Mononuclear cell (primary cell): ENCODE measurements around the gene ZNF284. TPM values are rescaled to one million over a fixed set of nuclear protein-coding genes. Genes with fewer than 3 reads are reported as not detected.

Source experiments
- H3K27me3 ChIP-seq: 2 replicates; pipeline ENCODE4 v1.6.0; 2011; ENCODE audit warnings: low read length, control low read depth; ENCODE audit not compliant: insufficient read depth
- H3K4me1 ChIP-seq: 2 replicates; pipeline ENCODE4 v1.5.1; 2011; ENCODE audit warnings: mild to moderate bottlenecking, low read length, control low read depth; ENCODE audit not compliant: insufficient read depth
- H3K4me3 ChIP-seq: 2 replicates; pipeline ENCODE4 v1.5.1; 2011; ENCODE audit warnings: mild to moderate bottlenecking, low read length, moderate library complexity
- H3K9me3 ChIP-seq: 2 replicates; pipeline ENCODE4 v1.5.1; 2011; ENCODE audit warnings: low read depth, mild to moderate bottlenecking, control low read depth, low read length
- total RNA-seq: library from RNA; depleted of rRNA; stranded (reverse); fragments of >200 nt; gene quantifications from one replicate; pipeline ENCODE4 v1.2.3, GENCODE V29; 2012

ZNF284 gene
- total RNA-seq: 0.73 TPM

GRCh38 chr19:44071824-44072542 is at the start of gene ZNF284:
Gene ZNF284, plus strand, starts transcription at chr19:44072159. Its CDS starts 4,231 bp downstream, at chr19:44076390.
- peaks cover 16% of the 10 kb centered on the region for H3K4me1 ChIP-seq
- no peaks in the 10 kb centered on the region for H3K27me3 ChIP-seq
- peak within 1 kb of the TSS; percentile 55 for H3K4me3 ChIP-seq
- peaks cover 22% of the 10 kb centered on the region for H3K9me3 ChIP-seq

GRCh38 chr19:44024900-44025216 is 47.1 kb upstream of the ZNF284 start:
- peak overlapping the region; percentile 72 for H3K4me3 ChIP-seq
- peaks cover 9% of the 10 kb centered on the region for H3K27me3 ChIP-seq
- peaks cover 15% of the 10 kb centered on the region for H3K4me1 ChIP-seq
- H3K9me3 ChIP-seq: peaks cover 20% of the 10 kb centered on the region

GRCh38 chr19:44025217-44025936 is 46.6 kb upstream of the ZNF284 start, which contains the start of gene ZNF222:
Gene ZNF222, plus strand, starts transcription at chr19:44025379. Its CDS starts 58 bp downstream, at chr19:44025437.
- Histone ChIP-seq H3K4me1 (peaks cover 15% of the 10 kb centered on the region), H3K27me3 (peaks cover 9% of the 10 kb centered on the region), H3K9me3 (peaks cover 25% of the 10 kb centered on the region), H3K4me3 (peak within 1 kb of the TSS; percentile 72)

GRCh38 chr19:44026622-44027021 is 45.3 kb upstream of the ZNF284 start:
- H3K4me1 ChIP-seq: peaks cover 15% of the 10 kb centered on the region
- H3K9me3 ChIP-seq: peaks cover 38% of the 10 kb centered on the region
- H3K27me3 ChIP-seq: no peaks in the 10 kb centered on the region
- H3K4me3 ChIP-seq: no peak overlapping the region

GRCh38 chr19:44032001-44032610 is 39.9 kb upstream of the ZNF284 start:
- no peaks in the 10 kb centered on the region for H3K4me1 ChIP-seq
- no peak overlapping the region for H3K4me3 ChIP-seq
- peaks cover 85% of the 10 kb centered on the region for H3K9me3 ChIP-seq
- no peaks in the 10 kb centered on the region for H3K27me3 ChIP-seq

GRCh38 chr19:44042147-44042546 is 29.8 kb upstream of the ZNF284 start:
- peaks cover 31% of the 10 kb centered on the region for H3K9me3 ChIP-seq
- no peak overlapping the region for H3K4me3 ChIP-seq
- H3K27me3 ChIP-seq: peaks cover 5% of the 10 kb centered on the region
- H3K4me1 ChIP-seq: no peaks in the 10 kb centered on the region

- Histone ChIP-seq H3K4me3 (peak overlapping the region; percentile 72), H3K9me3 (no peaks in the 10 kb centered on the region)
These were observed 21.0 kb upstream of the ZNF284 start for GRCh38 chr19:44050740-44051649.

GRCh38 chr19:44051650-44052402 is 20.1 kb upstream of the ZNF284 start, which contains the start of gene ZNF223:
Gene ZNF223, plus strand, starts transcription at chr19:44052036. Its CDS starts 3,141 bp downstream, at chr19:44055177.
- Histone ChIP-seq H3K9me3 (no peaks in the 10 kb centered on the region), H3K4me1 (peaks cover 13% of the 10 kb centered on the region), H3K4me3 (peak within 1 kb of the TSS; percentile 72), H3K27me3 (no peaks in the 10 kb centered on the region)

More at GRCh38 chr19:44050740-44051649, 21.0 kb upstream of the ZNF284 start:
- H3K27me3 ChIP-seq: no peaks in the 10 kb centered on the region
- peaks cover 13% of the 10 kb centered on the region for H3K4me1 ChIP-seq

GRCh38 chr19:44055870-44056269 is 16.1 kb upstream of the ZNF284 start:
- no peaks in the 10 kb centered on the region for H3K9me3 ChIP-seq
- H3K4me1 ChIP-seq: peaks cover 9% of the 10 kb centered on the region
- no peaks in the 10 kb centered on the region for H3K27me3 ChIP-seq
- H3K4me3 ChIP-seq: no peak overlapping the region

GRCh38 chr19:44059229-44059628 is 12.7 kb upstream of the ZNF284 start:
- H3K27me3 ChIP-seq: no peaks in the 10 kb centered on the region
- peaks cover 6% of the 10 kb centered on the region for H3K9me3 ChIP-seq
- H3K4me3 ChIP-seq: no peak overlapping the region
- H3K4me1 ChIP-seq: no peaks in the 10 kb centered on the region

GRCh38 chr19:44061038-44061437 is 10.9 kb upstream of the ZNF284 start:
- H3K27me3 ChIP-seq: no peaks in the 10 kb centered on the region
- H3K9me3 ChIP-seq: peaks cover 20% of the 10 kb centered on the region
- no peak overlapping the region for H3K4me3 ChIP-seq
- H3K4me1 ChIP-seq: no peaks in the 10 kb centered on the region

- Histone ChIP-seq H3K4me3 (no peak overlapping the region), H3K4me1 (peaks cover 2% of the 10 kb centered on the region), H3K27me3 (no peaks in the 10 kb centered on the region), H3K9me3 (peaks cover 51% of the 10 kb centered on the region)
These were observed 5.7 kb upstream of the ZNF284 start for GRCh38 chr19:44066305-44066704.

- Histone ChIP-seq H3K9me3 (peaks cover 45% of the 10 kb centered on the region), H3K4me1 (peaks cover 16% of the 10 kb centered on the region), H3K4me3 (no peak overlapping the region), H3K27me3 (no peaks in the 10 kb centered on the region)
These were observed 2.5 kb upstream of the ZNF284 start for GRCh38 chr19:44069415-44069814.
